Activated CD8-positive, alpha-beta T cell treated with anti-CD3 and anti-CD28 coated beads for 36 hours (primary cell): Measurements from ENCODE around the gene DYRK3. TPM values are rescaled to one million over a fixed set of nuclear protein-coding genes. Genes with fewer than 3 reads are reported as not detected.

Experiments used
- ATAC-seq: fragments of 200-7000 bp; cut with Tn5 transposase; one replicate; pipeline ENCODE4 v1.10.0; 2021; ENCODE audit warnings: mild to moderate bottlenecking, moderate library complexity
- CTCF ChIA-PET: fragments of 350-600 bp; sonication (Branson Sonifier 250); formaldehyde crosslinking; loops from one replicate; lab custom pipeline; 2021; ENCODE audit warnings: antibody characterized with exemption; lab: Charles Lee
- POLR2A ChIA-PET: fragments of 350-600 bp; sonication (Branson Sonifier 250); formaldehyde crosslinking; loops from one replicate; lab custom pipeline; 2021; ENCODE audit warnings: antibody characterized with exemption; lab: Charles Lee
- DNase-seq: peaks from one replicate; pipeline ENCODE4 v3.0.0-alpha.2; 2020
- H3K27ac Mint-ChIP-seq: one replicate; pipeline ENCODE4 v1.8.0; 2021; ENCODE audit warnings: mild to moderate bottlenecking, mixed read lengths
- H3K27me3 Mint-ChIP-seq: one replicate; pipeline ENCODE4 v1.8.0; 2021; ENCODE audit warnings: mixed read lengths
- H3K36me3 Mint-ChIP-seq: one replicate; pipeline ENCODE4 v1.8.0; 2021; ENCODE audit warnings: low read depth, mixed read lengths
- H3K4me1 Mint-ChIP-seq: one replicate; pipeline ENCODE4 v1.8.0; 2021; ENCODE audit warnings: low read depth, mixed read lengths
- H3K4me3 Mint-ChIP-seq: one replicate; pipeline ENCODE4 v1.8.0; 2021; ENCODE audit warnings: mild to moderate bottlenecking, moderate library complexity, mixed read lengths
- H3K9me3 Mint-ChIP-seq: one replicate; pipeline ENCODE4 v1.8.0; 2021; ENCODE audit warnings: mixed read lengths
- intact Hi-C: fragments of 100-400 bp; cut with micrococcal nuclease; formaldehyde crosslinking; loops from one replicate; pipeline ENCODE4 v1.10.0; 2022
- total RNA-seq, 2 experiments: library from RNA; stranded (reverse); gene quantifications; one replicate each; pipeline ENCODE4 v1.2.3, GENCODE V29; 2021
- TF ChIP-seq, protein P1 (sequence below): fragments of 200-600 bp; IDR thresholded peaks from one replicate; pipeline ENCODE4 v1.8.0; 2022; ENCODE audit warnings: antibody characterized with exemption, mild to moderate bottlenecking

The DYRK3 gene
- total RNA-seq, 2 experiments from 2014 or later, result 4.7 to 4.9 TPM

DNA sequence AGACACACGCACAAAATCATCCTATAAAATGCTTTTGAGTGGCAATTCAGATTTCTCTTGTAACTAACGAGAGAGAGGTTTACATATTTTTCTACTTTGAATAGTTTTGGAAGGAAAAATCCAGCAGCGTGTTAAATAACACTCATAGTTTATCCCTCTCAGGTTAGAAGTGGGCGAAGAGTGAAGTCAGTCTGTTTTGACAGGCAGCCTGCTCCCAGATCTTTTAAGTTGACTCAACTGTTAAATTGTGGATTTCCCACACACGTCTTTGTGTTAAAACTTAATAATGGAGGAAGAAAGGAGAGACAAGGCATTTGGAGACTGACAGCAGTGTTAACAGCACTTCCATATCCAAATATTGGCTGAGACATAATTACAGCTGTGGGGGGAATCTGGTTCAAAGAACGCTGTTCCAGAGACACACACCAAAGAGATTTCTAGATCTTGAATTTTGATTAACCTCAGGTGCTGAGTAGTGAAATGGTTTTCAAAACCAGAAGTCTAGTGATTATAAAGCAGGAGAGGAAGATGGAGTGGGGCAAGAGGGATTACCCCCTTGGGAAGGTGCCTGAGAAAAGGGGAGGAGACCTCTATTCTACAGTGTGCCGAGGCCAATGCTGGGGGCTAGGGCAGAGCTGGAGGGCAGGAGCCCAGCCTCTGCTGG lies 52.0 kb downstream of the DYRK3 start:
- Mint-ChIP-seq H3K36me3 (peaks cover 3% of the 10 kb centered on the region), H3K9me3 (no peaks in the 10 kb centered on the region), H3K4me3 (peak overlapping the region; percentile 99), H3K27me3 (no peaks in the 10 kb centered on the region), H3K4me1 (peaks cover 62% of the 10 kb centered on the region), H3K27ac (peak overlapping the region; percentile 99)
- intact Hi-C loops, result no loop called here
- POLR2A ChIA-PET, result interaction anchor here (0.8 to 2.3 kb wide), 3 partner anchors 17 to 160 kb away, joined by 3 to 8 read pairs (median 4); no protein-coding TSS in a partner anchor
- CTCF ChIA-PET, result interaction anchor here (1.2 to 4.3 kb wide), 9 partner anchors 9 to 224 kb away, joined by 3 to 25 read pairs (median 4); no protein-coding TSS in a partner anchor
- no peak for DNase-seq
- TF ChIP-seq, protein P1, sequence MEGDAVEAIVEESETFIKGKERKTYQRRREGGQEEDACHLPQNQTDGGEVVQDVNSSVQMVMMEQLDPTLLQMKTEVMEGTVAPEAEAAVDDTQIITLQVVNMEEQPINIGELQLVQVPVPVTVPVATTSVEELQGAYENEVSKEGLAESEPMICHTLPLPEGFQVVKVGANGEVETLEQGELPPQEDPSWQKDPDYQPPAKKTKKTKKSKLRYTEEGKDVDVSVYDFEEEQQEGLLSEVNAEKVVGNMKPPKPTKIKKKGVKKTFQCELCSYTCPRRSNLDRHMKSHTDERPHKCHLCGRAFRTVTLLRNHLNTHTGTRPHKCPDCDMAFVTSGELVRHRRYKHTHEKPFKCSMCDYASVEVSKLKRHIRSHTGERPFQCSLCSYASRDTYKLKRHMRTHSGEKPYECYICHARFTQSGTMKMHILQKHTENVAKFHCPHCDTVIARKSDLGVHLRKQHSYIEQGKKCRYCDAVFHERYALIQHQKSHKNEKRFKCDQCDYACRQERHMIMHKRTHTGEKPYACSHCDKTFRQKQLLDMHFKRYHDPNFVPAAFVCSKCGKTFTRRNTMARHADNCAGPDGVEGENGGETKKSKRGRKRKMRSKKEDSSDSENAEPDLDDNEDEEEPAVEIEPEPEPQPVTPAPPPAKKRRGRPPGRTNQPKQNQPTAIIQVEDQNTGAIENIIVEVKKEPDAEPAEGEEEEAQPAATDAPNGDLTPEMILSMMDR, result no peak
- ATAC-seq, result no peak

DNA sequence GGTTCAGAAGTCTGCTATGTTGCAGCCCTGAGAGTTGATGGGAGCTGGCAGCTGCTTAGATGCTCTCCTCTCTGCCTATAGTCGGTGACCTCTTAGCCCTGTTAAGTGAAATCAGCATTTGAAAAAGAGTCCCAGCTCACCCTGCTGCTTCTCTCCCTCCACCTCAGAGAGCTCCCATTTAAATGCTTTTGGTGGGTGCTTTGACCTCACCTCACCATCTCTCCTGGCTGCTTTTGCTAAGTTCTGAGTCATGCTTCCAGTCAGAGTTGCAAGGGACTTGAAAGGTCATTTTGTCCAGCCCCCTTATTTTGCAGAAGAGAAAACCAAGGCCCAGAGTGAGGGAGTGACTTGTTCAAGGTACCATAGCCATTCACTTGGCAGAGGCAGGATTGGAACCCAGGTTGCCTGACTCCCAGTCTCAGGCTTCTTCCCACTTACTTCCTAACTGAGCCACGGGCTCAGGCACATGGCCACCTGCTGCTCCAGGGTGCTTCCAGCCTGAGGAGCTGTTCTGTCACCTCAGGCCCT lies 52.6 kb downstream of the DYRK3 start:
- TF ChIP-seq, protein P1, result no peak
- DNase-seq (peak; percentile 35), ATAC-seq (peak; percentile 14)
- intact Hi-C loops, result no loop called here
- Mint-ChIP-seq H3K27ac (peak overlapping the region; percentile 44), H3K4me3 (peak overlapping the region; percentile 9), H3K36me3 (peaks cover 3% of the 10 kb centered on the region), H3K9me3 (no peaks in the 10 kb centered on the region), H3K27me3 (no peaks in the 10 kb centered on the region), H3K4me1 (peaks cover 66% of the 10 kb centered on the region)
- CTCF ChIA-PET, result interaction anchor here (0.6 to 4.3 kb wide), 11 partner anchors 9 to 121 kb away, joined by 3 to 25 read pairs (median 4); no protein-coding TSS in a partner anchor
- POLR2A ChIA-PET, result interaction anchor here (0.8 to 2.3 kb wide), 3 partner anchors 16 to 159 kb away, joined by 3 to 8 read pairs (median 4); no protein-coding TSS in a partner anchor

DNA sequence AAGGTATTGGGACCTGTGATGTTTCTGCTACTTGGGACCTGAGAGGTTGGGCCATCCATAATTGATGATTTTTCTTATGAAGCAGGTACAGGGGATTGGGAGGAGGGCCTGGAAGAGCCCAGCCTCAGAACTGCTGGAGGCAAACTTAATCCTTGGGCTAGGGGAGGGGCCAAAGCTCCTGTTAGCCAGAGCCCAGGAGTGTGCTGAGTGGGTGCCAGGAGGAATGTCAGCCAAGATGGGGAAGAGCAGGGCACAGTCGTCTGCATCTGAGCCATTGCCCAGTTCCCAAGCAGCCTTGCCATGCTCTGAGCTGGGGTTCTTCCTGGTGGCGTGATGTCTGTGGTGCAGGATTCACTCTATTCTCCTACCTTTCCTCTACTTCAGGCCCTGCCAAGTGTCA lies 55.2 kb downstream of the DYRK3 start:
- no peaks in the 10 kb centered on the region for H3K9me3 Mint-ChIP-seq
- H3K27ac Mint-ChIP-seq, result peak overlapping the region; percentile 8
- ChIA-PET POLR2A (interaction anchor here (0.6 to 2.6 kb wide), 4 partner anchors 8 to 21 kb away, joined by 3 to 13 read pairs (median 5); no protein-coding TSS in a partner anchor), CTCF (interaction anchor here (1.0 to 4.3 kb wide), 8 partner anchors 12 to 221 kb away, joined by 3 to 25 read pairs (median 6); no protein-coding TSS in a partner anchor)
- ATAC-seq (no peak), DNase-seq (no peak)
- intact Hi-C loops, result no loop called here
- peaks cover 3% of the 10 kb centered on the region for H3K36me3 Mint-ChIP-seq
- H3K4me1 Mint-ChIP-seq, result peaks cover 75% of the 10 kb centered on the region
- TF ChIP-seq, protein P1, result no peak
- H3K4me3 Mint-ChIP-seq, result no peak overlapping the region
- no peaks in the 10 kb centered on the region for H3K27me3 Mint-ChIP-seq

DNA sequence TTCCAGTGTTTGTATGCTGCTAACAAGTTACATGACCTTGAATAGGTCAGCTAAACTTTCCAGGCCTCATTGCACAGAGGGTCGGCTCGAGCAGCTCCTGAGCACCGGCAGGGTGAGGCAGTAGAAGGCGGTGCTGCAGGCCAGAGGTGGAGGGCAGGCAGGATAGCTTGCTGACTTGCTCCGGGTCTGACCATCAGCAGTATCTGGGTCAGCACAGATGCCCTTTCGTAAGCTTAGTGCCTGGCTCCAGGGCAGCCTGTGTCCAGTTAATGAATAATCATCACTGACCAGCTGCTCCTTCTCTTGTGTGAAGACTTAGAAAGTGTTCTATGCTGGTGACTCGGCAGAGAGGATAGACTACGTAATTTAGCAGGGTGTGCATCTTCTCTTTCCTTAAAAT lies 56.3 kb downstream of the DYRK3 start:
- no peaks in the 10 kb centered on the region for H3K27me3 Mint-ChIP-seq
- ATAC-seq, result no peak
- TF ChIP-seq, protein P1, result no peak
- no peak for DNase-seq
- intact Hi-C loops, result no loop called here
- ChIA-PET CTCF (interaction anchor here (0.8 to 4.3 kb wide), 13 partner anchors 8 to 212 kb away, joined by 3 to 25 read pairs (median 5); no protein-coding TSS in a partner anchor), POLR2A (interaction anchor here (0.8 to 2.6 kb wide), 2 partner anchors 10 to 13 kb away, joined by 7 to 13 read pairs; no protein-coding TSS in a partner anchor)
- no peaks in the 10 kb centered on the region for H3K9me3 Mint-ChIP-seq
- peaks cover 79% of the 10 kb centered on the region for H3K4me1 Mint-ChIP-seq
- H3K4me3 Mint-ChIP-seq, result no peak overlapping the region
- peaks cover under 1% of the 10 kb centered on the region for H3K36me3 Mint-ChIP-seq
- H3K27ac Mint-ChIP-seq, result no peak overlapping the region
